OCI-LY7 (cell line): ENCODE data around the gene SAXO1. TPM values are rescaled to one million over a fixed set of nuclear protein-coding genes. Genes with fewer than 3 reads are reported as not detected.

Experiments used
- BruUV-seq: library from RNA; stranded (reverse); fragments of 400-500 nt; replicated peaks from 2 replicates; lab custom pipeline; 2021; lab: Mats Ljungman, UMichigan
- CTCF ChIA-PET: fragments of 300-600 bp; sonication (Branson Sonifier 250); formaldehyde crosslinking; loops from one replicate; lab custom pipeline; 2022; ENCODE audit warnings: antibody characterized with exemption; ENCODE audit not compliant: unreplicated experiment; lab: Charles Lee
- POLR2A ChIA-PET: fragments of 300-600 bp; sonication (Branson Sonifier 250); formaldehyde crosslinking; loops from one replicate; lab custom pipeline; 2022; ENCODE audit warnings: antibody characterized with exemption; lab: Charles Lee
- DNase-seq: peaks from one replicate; pipeline ENCODE4 v3.0.0-alpha.2; 2015; ENCODE audit warnings: low spot score
- H2AFZ ChIP-seq: fragments of 200-600 bp; sonication (generic), shearing (Covaris generic); 2 replicates; pipeline ENCODE4 v1.6.1; 2014; ENCODE audit warnings: mild to moderate bottlenecking, antibody characterized with exemption, low read length, moderate library complexity
- H3K27ac ChIP-seq: fragments of 200-600 bp; sonication (generic); 2 replicates; pipeline ENCODE4 v1.5.1; 2014; ENCODE audit warnings: mixed run types, low read depth, mild to moderate bottlenecking, moderate library complexity, low read length, inconsistent platforms; ENCODE audit not compliant: poor library complexity, severe bottlenecking
- H3K36me3 ChIP-seq: fragments of 200-600 bp; sonication (generic); 2 replicates; pipeline ENCODE4 v1.6.1; 2014; ENCODE audit warnings: mild to moderate bottlenecking, antibody characterized with exemption, low read length, moderate library complexity, mixed read lengths; ENCODE audit not compliant: insufficient read depth
- H3K4me1 ChIP-seq: fragments of 200-600 bp; sonication (generic); 2 replicates; pipeline ENCODE4 v1.5.1; 2014; ENCODE audit warnings: mild to moderate bottlenecking, low read length; ENCODE audit not compliant: insufficient read depth, poor library complexity, severe bottlenecking
- H3K4me2 ChIP-seq: fragments of 200-600 bp; sonication (generic); 2 replicates; pipeline ENCODE4 v1.6.1; 2014; ENCODE audit warnings: mild to moderate bottlenecking, low read length
- H3K4me3 ChIP-seq: fragments of 200-600 bp; sonication (generic); 2 replicates; pipeline ENCODE4 v1.5.1; 2014; ENCODE audit warnings: mild to moderate bottlenecking, low read depth, low read length; ENCODE audit not compliant: poor library complexity, severe bottlenecking
- H3K79me2 ChIP-seq: fragments of 200-600 bp; sonication (generic); 2 replicates; pipeline ENCODE4 v1.6.1; 2016; ENCODE audit warnings: low read depth, mild to moderate bottlenecking, low read length, moderate library complexity, mixed read lengths; ENCODE audit not compliant: insufficient read depth
- H3K9me2 ChIP-seq: fragments of 200-600 bp; sonication (generic); 2 replicates; pipeline ENCODE4 v1.6.1; 2016; ENCODE audit warnings: mild to moderate bottlenecking, low read length, mixed read lengths; ENCODE audit not compliant: insufficient read depth
- H3K9me3 ChIP-seq: fragments of 200-600 bp; sonication (generic); 2 replicates; pipeline ENCODE4 v1.6.1; 2014; ENCODE audit warnings: mild to moderate bottlenecking, mixed run types, low read length, mixed read lengths
- H4K20me1 ChIP-seq: fragments of 200-600 bp; sonication (generic); 2 replicates; pipeline ENCODE4 v1.6.1; 2014; ENCODE audit warnings: mild to moderate bottlenecking, antibody characterized with exemption, low read length, moderate library complexity, mixed read lengths; ENCODE audit not compliant: insufficient read depth
- CTCF ChIP-seq: fragments of 200-600 bp; sonication (generic); conservative IDR thresholded peaks from 2 replicates; pipeline ENCODE4 v1.5.1; 2014; ENCODE audit warnings: mild to moderate bottlenecking, antibody characterized with exemption, low read length, moderate library complexity, mixed read lengths
- EZH2phosphoT487 ChIP-seq: fragments of 200-600 bp; sonication (generic); IDR thresholded peaks from 2 replicates; pipeline ENCODE4 v1.6.1; 2018; ENCODE audit warnings: low read depth, borderline replicate concordance, mild to moderate bottlenecking, mixed run types, antibody characterized with exemption, low read length, moderate library complexity, mixed read lengths
- intact Hi-C: fragments of 100-400 bp; cut with micrococcal nuclease; formaldehyde crosslinking; loops from one replicate; pipeline ENCODE4 v1.10.0; 2022; ENCODE audit not compliant: unreplicated experiment
- total RNA-seq, 2 experiments: library from RNA; depleted of rRNA in 1 of 2; stranded (reverse); fragments of >200 nt in 1 of 2; shearing (Covaris generic) in 1 of 2; gene quantifications; 2 replicates each; pipeline ENCODE4 v1.2.3, GENCODE V29; 2014 to 2022

SAXO1 gene
- total RNA-seq, 2 experiments from 2014 or later: 0.63 TPM; not detected in 1

DNA sequence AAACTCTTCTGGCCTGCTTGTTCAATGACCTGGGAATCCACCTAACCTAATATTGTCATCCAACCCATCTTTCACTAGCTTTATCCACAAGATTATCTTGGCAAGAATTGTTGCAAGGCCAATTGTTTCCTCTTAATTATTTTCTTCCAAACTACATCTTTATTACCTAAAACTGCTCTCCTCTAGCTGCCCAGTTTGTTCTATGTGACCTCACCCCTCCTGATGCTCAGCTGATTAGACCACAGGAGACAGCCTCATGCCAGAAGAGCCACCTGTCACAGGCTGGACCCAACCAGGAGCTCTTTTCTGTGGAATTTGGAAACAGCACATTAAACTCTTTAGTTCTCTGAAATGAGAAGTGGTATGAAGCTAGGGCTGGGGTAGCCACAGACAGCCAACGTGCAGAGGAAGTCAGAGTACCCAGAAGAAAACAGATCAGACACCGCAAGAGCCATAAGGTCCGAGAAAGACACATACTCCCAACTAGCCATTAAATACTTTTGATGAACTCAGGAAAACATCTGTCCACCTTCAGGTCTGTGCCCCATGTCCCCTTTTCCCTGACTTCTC lies 12.0 kb downstream of the SAXO1 start:
- BruUV-seq: no TSS peak
- intact Hi-C loops: no loop called here
- POLR2A ChIA-PET: interaction anchor here (0.6 kb wide), 1 partner anchor 193 kb away, joined by 3 read pairs; no protein-coding TSS in a partner anchor

DNA sequence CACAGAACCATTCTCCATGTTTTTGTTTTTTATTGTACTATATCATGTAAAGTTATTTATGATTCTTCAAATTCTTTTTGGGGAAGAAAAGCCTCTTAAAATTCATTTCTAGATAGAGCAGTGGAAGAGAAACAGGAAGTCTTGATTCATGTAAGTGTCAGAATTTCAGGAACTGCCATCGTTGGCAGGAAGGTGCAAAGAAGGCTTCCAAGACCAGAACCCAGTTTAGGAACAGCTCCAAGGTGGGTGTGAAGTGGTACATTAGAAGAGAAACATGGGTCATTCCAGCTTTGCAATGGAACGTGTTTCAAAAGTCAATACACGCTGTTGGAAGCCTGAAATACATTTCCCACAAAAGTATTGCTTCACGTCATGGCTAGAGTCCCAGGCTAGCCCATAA lies 14.8 kb downstream of the SAXO1 start:
- TF ChIP-seq EZH2phosphoT487: no peak
- TF ChIP-seq CTCF: no peak
- no peak overlapping the region for H3K4me2 ChIP-seq
- no peak overlapping the region for H2AFZ ChIP-seq
- H3K27ac ChIP-seq: no peak overlapping the region
- no peak for DNase-seq
- CTCF ChIA-PET: no interaction called here
- no peaks in the 10 kb centered on the region for H4K20me1 ChIP-seq
- POLR2A ChIA-PET: no interaction called here
- H3K36me3 ChIP-seq: no peaks in the 10 kb centered on the region
- H3K9me3 ChIP-seq: no peaks in the 10 kb centered on the region
- H3K79me2 ChIP-seq: no peaks in the 10 kb centered on the region
- no peaks in the 10 kb centered on the region for H3K4me1 ChIP-seq
- H3K4me3 ChIP-seq: no peak overlapping the region
- no TSS peak for BruUV-seq
- intact Hi-C loops: no loop called here
- no peaks in the 10 kb centered on the region for H3K9me2 ChIP-seq

More for the DNA sequence above, 12.0 kb downstream of the SAXO1 start:
- no peak overlapping the region for H3K4me2 ChIP-seq
- H4K20me1 ChIP-seq: no peaks in the 10 kb centered on the region
- H3K27ac ChIP-seq: no peak overlapping the region
- no peak overlapping the region for H2AFZ ChIP-seq
- CTCF ChIA-PET: no interaction called here
- no peaks in the 10 kb centered on the region for H3K9me2 ChIP-seq
- H3K36me3 ChIP-seq: no peaks in the 10 kb centered on the region
- TF ChIP-seq CTCF (no peak), EZH2phosphoT487 (no peak)
- H3K79me2 ChIP-seq: no peaks in the 10 kb centered on the region
- no peaks in the 10 kb centered on the region for H3K9me3 ChIP-seq
- H3K4me3 ChIP-seq: no peak overlapping the region
- no peaks in the 10 kb centered on the region for H3K4me1 ChIP-seq
- no peak for DNase-seq

GRCh38 chr9:19009391-19009965 lies 23.5 kb downstream of the SAXO1 start:
- BruUV-seq: no TSS peak
- no peak for DNase-seq
- intact Hi-C loops: no loop called here
- Histone ChIP-seq H4K20me1 (no peaks in the 10 kb centered on the region), H3K4me3 (no peak overlapping the region), H3K27ac (no peak overlapping the region), H2AFZ (no peak overlapping the region), H3K9me2 (no peaks in the 10 kb centered on the region), H3K36me3 (no peaks in the 10 kb centered on the region), H3K9me3 (no peaks in the 10 kb centered on the region), H3K4me2 (no peak overlapping the region), H3K4me1 (no peaks in the 10 kb centered on the region), H3K79me2 (no peaks in the 10 kb centered on the region)
- ChIA-PET POLR2A (no interaction called here), CTCF (no interaction called here)
- TF ChIP-seq EZH2phosphoT487: no peak
- TF ChIP-seq CTCF: no peak
